ENCODE data around the gene KIF16B. TPM values are rescaled to one million over a fixed set of nuclear protein-coding genes. Genes with fewer than 3 reads are reported as not detected.

Gene KIF16B
- total RNA-seq, 1 experiment from 2014 or later = 6.1 TPM

GRCh38 chr20:16407251-16408067 is 165.8 kb downstream of the KIF16B start:
- Histone ChIP-seq H3K9ac (ENCODE audit: low read length) (no peak overlapping the region), H3K4me2 (ENCODE audit: low read depth, low read length, poor library complexity, severe bottlenecking) (no peak overlapping the region), H3K9me3 (ENCODE audit: low read length) (no peaks in the 10 kb centered on the region), H2AFZ (ENCODE audit: low read length) (no peak overlapping the region), H3K9me2 (replicated peaks; ENCODE audit: insufficient read depth, low read length) (no peaks in the 10 kb centered on the region), H4K20me1 (ENCODE audit: insufficient read depth, low read depth, low read length) (no peaks in the 10 kb centered on the region), H3K36me3 (ENCODE audit: insufficient read depth, low read length) (no peaks in the 10 kb centered on the region), H3K27ac (ENCODE audit: low read length) (no peak overlapping the region), H3K4me1 (ENCODE audit: low read length) (no peaks in the 10 kb centered on the region), H3K4me3 (ENCODE audit: low read length) (no peak overlapping the region), H3K79me2 (ENCODE audit: low read length) (no peaks in the 10 kb centered on the region), H3K27me3 (ENCODE audit: low read length) (no peaks in the 10 kb centered on the region)
- DNase-seq = no peak

GRCh38 chr20:16405254-16405653 is 168.0 kb downstream of the KIF16B start:
- DNase-seq = no peak
- no peaks in the 10 kb centered on the region for H4K20me1 ChIP-seq (ENCODE audit: insufficient read depth, low read depth, low read length)
- H2AFZ ChIP-seq (ENCODE audit: low read length) = no peak overlapping the region
- H3K4me2 ChIP-seq (ENCODE audit: low read depth, low read length, poor library complexity, severe bottlenecking) = no peak overlapping the region
- H3K9me2 ChIP-seq (replicated peaks; ENCODE audit: insufficient read depth, low read length) = no peaks in the 10 kb centered on the region
- no peaks in the 10 kb centered on the region for H3K79me2 ChIP-seq (ENCODE audit: low read length)
- H3K27me3 ChIP-seq (ENCODE audit: low read length) = no peaks in the 10 kb centered on the region
- no peaks in the 10 kb centered on the region for H3K4me1 ChIP-seq (ENCODE audit: low read length)
- no peak overlapping the region for H3K4me3 ChIP-seq (ENCODE audit: low read length)
- H3K9me3 ChIP-seq (ENCODE audit: low read length) = no peaks in the 10 kb centered on the region
- H3K36me3 ChIP-seq (ENCODE audit: insufficient read depth, low read length) = no peaks in the 10 kb centered on the region
- no peak overlapping the region for H3K27ac ChIP-seq (ENCODE audit: low read length)
- H3K9ac ChIP-seq (ENCODE audit: low read length) = no peak overlapping the region

- no peak overlapping the region for H2AFZ ChIP-seq (ENCODE audit: low read length)
Observed at GRCh38 chr20:16404640-16405039, 168.6 kb downstream of the KIF16B start.

GRCh38 chr20:16404171-16404570 is 169.1 kb downstream of the KIF16B start:
- no peaks in the 10 kb centered on the region for H3K4me1 ChIP-seq (ENCODE audit: low read length)
- H3K27ac ChIP-seq (ENCODE audit: low read length) = no peak overlapping the region
- H3K4me3 ChIP-seq (ENCODE audit: low read length) = no peak overlapping the region
- no peaks in the 10 kb centered on the region for H3K27me3 ChIP-seq (ENCODE audit: low read length)
- no peak overlapping the region for H2AFZ ChIP-seq (ENCODE audit: low read length)
- no peaks in the 10 kb centered on the region for H3K9me3 ChIP-seq (ENCODE audit: low read length)
- H3K9ac ChIP-seq (ENCODE audit: low read length) = no peak overlapping the region
- H3K9me2 ChIP-seq (replicated peaks; ENCODE audit: insufficient read depth, low read length) = no peaks in the 10 kb centered on the region
- no peaks in the 10 kb centered on the region for H3K79me2 ChIP-seq (ENCODE audit: low read length)
- no peaks in the 10 kb centered on the region for H3K36me3 ChIP-seq (ENCODE audit: insufficient read depth, low read length)
- H3K4me2 ChIP-seq (ENCODE audit: low read depth, low read length, poor library complexity, severe bottlenecking) = no peak overlapping the region
- H4K20me1 ChIP-seq (ENCODE audit: insufficient read depth, low read depth, low read length) = no peaks in the 10 kb centered on the region
- DNase-seq = no peak

More at GRCh38 chr20:16404640-16405039, 168.6 kb downstream of the KIF16B start:
- no peak for DNase-seq
- no peak overlapping the region for H3K27ac ChIP-seq (ENCODE audit: low read length)
- no peaks in the 10 kb centered on the region for H3K9me2 ChIP-seq (replicated peaks; ENCODE audit: insufficient read depth, low read length)
- H3K36me3 ChIP-seq (ENCODE audit: insufficient read depth, low read length) = no peaks in the 10 kb centered on the region
- H3K79me2 ChIP-seq (ENCODE audit: low read length) = no peaks in the 10 kb centered on the region
- H3K9ac ChIP-seq (ENCODE audit: low read length) = no peak overlapping the region
- no peaks in the 10 kb centered on the region for H3K9me3 ChIP-seq (ENCODE audit: low read length)
- no peaks in the 10 kb centered on the region for H3K4me1 ChIP-seq (ENCODE audit: low read length)
- no peak overlapping the region for H3K4me2 ChIP-seq (ENCODE audit: low read depth, low read length, poor library complexity, severe bottlenecking)
- H3K27me3 ChIP-seq (ENCODE audit: low read length) = no peaks in the 10 kb centered on the region
- H3K4me3 ChIP-seq (ENCODE audit: low read length) = no peak overlapping the region
- H4K20me1 ChIP-seq (ENCODE audit: insufficient read depth, low read depth, low read length) = no peaks in the 10 kb centered on the region

GRCh38 chr20:16400234-16400633 is 173.0 kb downstream of the KIF16B start:
- no peak for DNase-seq
- H3K4me3 ChIP-seq (ENCODE audit: low read length) = no peak overlapping the region
- no peaks in the 10 kb centered on the region for H3K79me2 ChIP-seq (ENCODE audit: low read length)

GRCh38 chr20:16399801-16400200 is 173.4 kb downstream of the KIF16B start:
- no peaks in the 10 kb centered on the region for H3K4me1 ChIP-seq (ENCODE audit: low read length)
- DNase-seq = no peak

More at GRCh38 chr20:16400234-16400633, 173.0 kb downstream of the KIF16B start:
- Histone ChIP-seq H3K27ac (ENCODE audit: low read length) (no peak overlapping the region), H3K9ac (ENCODE audit: low read length) (no peak overlapping the region), H3K9me2 (replicated peaks; ENCODE audit: insufficient read depth, low read length) (no peaks in the 10 kb centered on the region), H3K9me3 (ENCODE audit: low read length) (no peaks in the 10 kb centered on the region), H3K27me3 (ENCODE audit: low read length) (no peaks in the 10 kb centered on the region), H3K4me1 (ENCODE audit: low read length) (no peaks in the 10 kb centered on the region), H3K36me3 (ENCODE audit: insufficient read depth, low read length) (no peaks in the 10 kb centered on the region), H2AFZ (ENCODE audit: low read length) (no peak overlapping the region), H3K4me2 (ENCODE audit: low read depth, low read length, poor library complexity, severe bottlenecking) (no peak overlapping the region), H4K20me1 (ENCODE audit: insufficient read depth, low read depth, low read length) (no peaks in the 10 kb centered on the region)

GRCh38 chr20:16397086-16397485 is 176.2 kb downstream of the KIF16B start:
- DNase-seq = no peak
- Histone ChIP-seq H2AFZ (ENCODE audit: low read length) (no peak overlapping the region), H3K4me1 (ENCODE audit: low read length) (peaks cover 15% of the 10 kb centered on the region)

More at GRCh38 chr20:16399801-16400200, 173.4 kb downstream of the KIF16B start:
- Histone ChIP-seq H3K9me2 (replicated peaks; ENCODE audit: insufficient read depth, low read length) (no peaks in the 10 kb centered on the region), H3K36me3 (ENCODE audit: insufficient read depth, low read length) (no peaks in the 10 kb centered on the region), H3K4me3 (ENCODE audit: low read length) (no peak overlapping the region), H3K27me3 (ENCODE audit: low read length) (no peaks in the 10 kb centered on the region), H3K9ac (ENCODE audit: low read length) (no peak overlapping the region), H3K4me2 (ENCODE audit: low read depth, low read length, poor library complexity, severe bottlenecking) (no peak overlapping the region), H4K20me1 (ENCODE audit: insufficient read depth, low read depth, low read length) (no peaks in the 10 kb centered on the region), H3K79me2 (ENCODE audit: low read length) (no peaks in the 10 kb centered on the region), H3K9me3 (ENCODE audit: low read length) (no peaks in the 10 kb centered on the region), H3K27ac (ENCODE audit: low read length) (no peak overlapping the region), H2AFZ (ENCODE audit: low read length) (no peak overlapping the region)

GRCh38 chr20:16395366-16395765 is 177.9 kb downstream of the KIF16B start:
- H4K20me1 ChIP-seq (ENCODE audit: insufficient read depth, low read depth, low read length) = no peaks in the 10 kb centered on the region

More at GRCh38 chr20:16397086-16397485, 176.2 kb downstream of the KIF16B start:
- Histone ChIP-seq H3K27ac (ENCODE audit: low read length) (no peak overlapping the region), H3K9me2 (replicated peaks; ENCODE audit: insufficient read depth, low read length) (no peaks in the 10 kb centered on the region), H3K4me2 (ENCODE audit: low read depth, low read length, poor library complexity, severe bottlenecking) (no peak overlapping the region), H3K27me3 (ENCODE audit: low read length) (no peaks in the 10 kb centered on the region), H3K9ac (ENCODE audit: low read length) (no peak overlapping the region), H3K36me3 (ENCODE audit: insufficient read depth, low read length) (no peaks in the 10 kb centered on the region), H3K4me3 (ENCODE audit: low read length) (no peak overlapping the region), H4K20me1 (ENCODE audit: insufficient read depth, low read depth, low read length) (no peaks in the 10 kb centered on the region), H3K9me3 (ENCODE audit: low read length) (no peaks in the 10 kb centered on the region), H3K79me2 (ENCODE audit: low read length) (no peaks in the 10 kb centered on the region)

More at GRCh38 chr20:16395366-16395765, 177.9 kb downstream of the KIF16B start:
- Histone ChIP-seq H3K9me2 (replicated peaks; ENCODE audit: insufficient read depth, low read length) (no peaks in the 10 kb centered on the region), H3K4me3 (ENCODE audit: low read length) (no peak overlapping the region), H3K9me3 (ENCODE audit: low read length) (no peaks in the 10 kb centered on the region), H2AFZ (ENCODE audit: low read length) (no peak overlapping the region), H3K9ac (ENCODE audit: low read length) (no peak overlapping the region), H3K36me3 (ENCODE audit: insufficient read depth, low read length) (no peaks in the 10 kb centered on the region), H3K79me2 (ENCODE audit: low read length) (no peaks in the 10 kb centered on the region), H3K4me1 (ENCODE audit: low read length) (peaks cover 30% of the 10 kb centered on the region), H3K27me3 (ENCODE audit: low read length) (no peaks in the 10 kb centered on the region), H3K27ac (ENCODE audit: low read length) (no peak overlapping the region), H3K4me2 (ENCODE audit: low read depth, low read length, poor library complexity, severe bottlenecking) (no peak overlapping the region)
- no peak for DNase-seq
